ENCODE results near the gene ANKRD18B.
"Not testable (repeated sequence)": the region's sequence is repeated elsewhere in the genome, so short reads cannot be mapped to it uniquely, and the experiment has no call there.

The ANKRD18B gene

DNA sequence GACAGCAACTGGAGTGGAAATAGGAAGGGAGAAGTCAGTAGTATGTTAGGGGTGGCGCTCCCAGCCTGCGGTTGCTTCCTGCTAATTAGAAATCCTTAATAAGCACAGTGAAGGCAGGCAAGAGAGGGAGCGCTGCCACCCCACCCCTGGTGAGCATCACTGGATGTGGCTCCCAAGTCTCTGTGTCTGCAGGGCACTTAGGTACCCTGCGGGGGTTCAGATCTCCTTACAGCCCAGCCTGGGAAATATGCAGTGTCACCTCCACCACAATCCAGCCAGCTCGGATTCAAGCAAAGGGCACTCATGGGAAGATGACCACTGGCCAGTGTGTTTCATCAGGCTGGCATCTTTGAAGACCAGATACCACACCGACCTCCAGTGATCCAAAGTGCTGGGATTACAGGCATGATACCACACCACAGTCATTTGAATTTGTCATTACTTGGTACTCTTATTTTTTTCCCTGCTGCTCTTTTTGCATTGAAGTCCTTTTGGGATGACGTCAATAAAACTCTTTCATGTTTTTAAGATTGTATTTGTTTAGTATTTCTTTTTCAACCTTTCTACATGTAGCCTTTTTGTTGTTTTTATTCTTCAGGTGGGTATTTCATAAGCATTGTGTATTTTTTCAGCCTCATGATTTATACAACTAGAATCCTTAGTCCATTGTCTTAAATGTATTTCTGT lies 90.1 kb downstream of the ANKRD18B start:
- no peak for DNase-seq

DNA sequence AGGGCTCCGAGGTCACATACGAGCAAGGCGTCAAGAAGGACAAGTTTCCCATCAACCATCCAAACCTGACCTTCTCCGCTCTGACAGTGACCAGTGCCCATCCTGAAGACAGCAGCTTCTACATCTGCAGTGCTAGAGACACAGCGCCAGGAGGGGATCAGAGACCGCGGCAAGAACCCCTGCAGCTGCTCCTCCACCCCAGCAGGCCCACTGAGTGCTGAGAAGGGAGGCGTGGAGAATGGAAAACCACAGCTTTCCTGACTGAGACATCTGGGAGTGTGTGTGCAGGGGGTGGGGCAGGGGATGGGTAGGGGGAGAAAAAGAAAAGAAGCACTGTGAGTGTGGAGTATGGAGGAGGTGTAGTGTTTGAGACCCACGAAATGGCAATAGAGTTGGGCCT lies 94.3 kb downstream of the ANKRD18B start:
- not testable (repeated sequence) for DNase-seq

DNA sequence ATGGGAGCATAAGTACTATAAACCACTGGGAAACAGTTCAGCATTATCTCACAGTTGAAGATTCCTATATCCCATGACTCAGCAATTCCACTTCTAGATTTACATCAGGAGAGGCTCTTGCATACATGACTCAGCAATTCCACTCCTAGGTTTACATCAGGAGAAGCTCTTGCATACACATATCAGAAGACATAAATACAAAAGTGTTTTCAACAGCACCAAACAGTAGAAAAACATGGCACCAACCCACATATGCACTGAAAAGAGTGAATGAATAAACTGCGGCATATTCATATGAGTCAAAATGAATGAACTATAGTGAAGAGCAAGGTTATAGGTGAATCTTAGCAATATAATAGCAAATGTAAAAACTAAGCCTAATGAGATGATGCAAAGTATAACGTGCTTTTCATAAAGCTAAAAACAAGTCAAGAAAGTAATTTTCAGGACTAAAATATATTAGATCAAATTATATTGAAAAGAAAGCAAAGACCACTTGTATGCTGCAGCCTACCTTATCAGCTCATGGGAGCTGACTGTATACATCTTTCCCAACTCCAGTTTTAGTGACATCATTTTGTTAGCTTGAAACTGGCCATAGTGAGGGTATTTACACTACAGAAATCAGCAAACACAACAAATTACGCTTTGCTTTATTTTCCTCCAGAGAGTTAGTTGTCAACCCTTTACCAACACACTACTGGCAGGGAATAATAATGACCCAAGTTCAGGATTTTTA lies 95.8 kb downstream of the ANKRD18B start:
- DNase-seq: no peak

DNA sequence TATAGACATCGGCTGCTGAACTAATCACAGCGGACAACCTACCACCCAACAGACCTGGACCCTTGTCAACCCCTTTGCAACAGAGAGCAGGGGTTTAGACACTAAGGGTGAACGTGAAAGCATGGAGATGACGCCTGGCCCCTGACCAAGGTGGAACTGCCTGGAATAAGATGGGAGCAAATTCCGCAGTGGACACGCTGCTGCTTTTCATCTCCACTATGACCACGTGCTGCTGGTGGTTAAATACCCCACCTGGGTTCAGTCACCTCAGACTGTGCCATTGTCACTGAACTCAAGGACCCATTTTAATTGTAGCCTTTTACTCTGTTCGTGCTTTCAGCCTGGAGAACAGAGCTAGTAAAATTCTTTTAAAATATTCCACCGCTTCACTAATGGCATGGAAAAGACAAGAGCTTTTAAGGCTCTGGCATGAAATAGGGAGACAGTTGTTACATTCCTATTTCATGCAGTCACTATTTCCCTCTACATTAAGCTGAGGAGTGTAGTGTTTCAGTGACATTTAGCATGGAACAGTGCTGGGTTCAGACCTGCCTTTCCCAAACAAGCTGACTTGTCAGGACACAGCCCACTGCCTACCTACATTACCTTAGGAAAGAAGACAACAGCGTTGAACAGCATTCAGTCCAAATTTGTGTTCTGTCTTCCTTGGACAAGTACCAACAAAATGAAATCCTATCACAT lies 96.8 kb downstream of the ANKRD18B start:
- no peak for DNase-seq

Measured in KG1 (cell line).